Neural crest cell (in vitro differentiated cells): Measurements from ENCODE around the gene GZMM. TPM values are rescaled to one million over a fixed set of nuclear protein-coding genes. Genes with fewer than 3 reads are reported as not detected.

Experiments used
- DNase-seq: peaks from one replicate; pipeline ENCODE4 v3.0.0; 2021; ENCODE audit warnings: low read depth, mixed read lengths, low spot score
- H3K27ac Mint-ChIP-seq: one replicate; pipeline ENCODE4 v1.8.0; 2021; ENCODE audit warnings: mild to moderate bottlenecking, mixed read lengths; ENCODE audit not compliant: unreplicated experiment
- H3K27me3 Mint-ChIP-seq: 2 replicates; pipeline ENCODE4 v1.8.0; 2021; ENCODE audit warnings: low read depth, mild to moderate bottlenecking, mixed read lengths
- H3K36me3 Mint-ChIP-seq: 2 replicates; pipeline ENCODE4 v1.8.0; 2021; ENCODE audit warnings: low read depth, mild to moderate bottlenecking, mixed read lengths
- H3K4me1 Mint-ChIP-seq: 2 replicates; pipeline ENCODE4 v1.8.0; 2021; ENCODE audit warnings: mixed read lengths
- H3K4me3 Mint-ChIP-seq: one replicate; pipeline ENCODE4 v1.8.0; 2021; ENCODE audit warnings: mild to moderate bottlenecking, mixed read lengths
- H3K9me3 Mint-ChIP-seq: 2 replicates; pipeline ENCODE4 v1.8.0; 2021; ENCODE audit warnings: mixed read lengths
- CTCF ChIP-seq: fragments of 200-600 bp; sonication (generic); conservative IDR thresholded peaks from 2 replicates; pipeline ENCODE4 v1.5.0; 2021; ENCODE audit warnings: antibody characterized with exemption, mild to moderate bottlenecking
- total RNA-seq: library from RNA; stranded (reverse); gene quantifications from 2 replicates; pipeline ENCODE4 v1.2.1, GENCODE V29; 2021

Gene GZMM
- total RNA-seq, 1 donor from 2014 or later: not detected

- H3K4me1 Mint-ChIP-seq: no peaks in the 10 kb centered on the region
- peaks cover 3% of the 10 kb centered on the region for H3K9me3 Mint-ChIP-seq
- no peak for DNase-seq
- H3K4me3 Mint-ChIP-seq: no peak overlapping the region
- no peak for TF ChIP-seq CTCF
- H3K36me3 Mint-ChIP-seq: peaks cover 12% of the 10 kb centered on the region
- no peaks in the 10 kb centered on the region for H3K27me3 Mint-ChIP-seq
- H3K27ac Mint-ChIP-seq: no peak overlapping the region
Measured at GRCh38 chr19:560121-560520, 16.3 kb downstream of the GZMM start.

GRCh38 chr19:566403-566802, 22.6 kb downstream of the GZMM start:
- H3K27me3 Mint-ChIP-seq: peaks cover 12% of the 10 kb centered on the region
- no peak for TF ChIP-seq CTCF
- H3K36me3 Mint-ChIP-seq: peaks cover 25% of the 10 kb centered on the region
- H3K4me3 Mint-ChIP-seq: peak overlapping the region; percentile 34
- no peak overlapping the region for H3K27ac Mint-ChIP-seq
- peaks cover 21% of the 10 kb centered on the region for H3K4me1 Mint-ChIP-seq
- no peak for DNase-seq
- H3K9me3 Mint-ChIP-seq: peaks cover 3% of the 10 kb centered on the region

- no peak overlapping the region for H3K27ac Mint-ChIP-seq
- peaks cover 3% of the 10 kb centered on the region for H3K9me3 Mint-ChIP-seq
- DNase-seq: no peak
- H3K27me3 Mint-ChIP-seq: peaks cover 13% of the 10 kb centered on the region
- TF ChIP-seq CTCF: no peak
- H3K4me3 Mint-ChIP-seq: peak overlapping the region; percentile 18
- H3K36me3 Mint-ChIP-seq: peaks cover 25% of the 10 kb centered on the region
- H3K4me1 Mint-ChIP-seq: peaks cover 24% of the 10 kb centered on the region
Measured at GRCh38 chr19:566844-567243, 23.0 kb downstream of the GZMM start.

- Mint-ChIP-seq H3K27ac (peak overlapping the region; percentile 43), H3K36me3 (peaks cover 20% of the 10 kb centered on the region), H3K4me3 (peak overlapping the region; percentile 18), H3K27me3 (peaks cover 16% of the 10 kb centered on the region), H3K9me3 (peaks cover 2% of the 10 kb centered on the region), H3K4me1 (peaks cover 29% of the 10 kb centered on the region)
- no peak for DNase-seq
- no peak for TF ChIP-seq CTCF
Measured at GRCh38 chr19:567296-567900, 23.5 kb downstream of the GZMM start.

GRCh38 chr19:570251-570686, 26.4 kb downstream of the GZMM start:
- peaks cover 16% of the 10 kb centered on the region for H3K27me3 Mint-ChIP-seq
- H3K4me3 Mint-ChIP-seq: peak overlapping the region; percentile 87
- no peaks in the 10 kb centered on the region for H3K9me3 Mint-ChIP-seq
- no peak for DNase-seq
- H3K36me3 Mint-ChIP-seq: peaks cover 20% of the 10 kb centered on the region
- no peak for TF ChIP-seq CTCF
- peaks cover 45% of the 10 kb centered on the region for H3K4me1 Mint-ChIP-seq
- no peak overlapping the region for H3K27ac Mint-ChIP-seq
